B cell (primary cell): ENCODE data around the gene NR1D1. TPM values are rescaled to one million over a fixed set of nuclear protein-coding genes. Genes with fewer than 3 reads are reported as not detected.

ENCODE experiments used
- ATAC-seq: fragments of 200-7000 bp; cut with Tn5 transposase; one replicate; pipeline ENCODE4 v1.10.0; 2021; ENCODE audit warnings: low read depth, mild to moderate bottlenecking, moderate number of reproducible peaks, moderate library complexity
- CTCF ChIA-PET: fragments of 350-600 bp; sonication (Branson Sonifier 250); formaldehyde crosslinking; loops from one replicate; lab custom pipeline; 2021; ENCODE audit warnings: antibody characterized with exemption, inconsistent platforms; lab: Charles Lee
- POLR2A ChIA-PET: fragments of 350-600 bp; sonication (Branson Sonifier 250); formaldehyde crosslinking; loops from one replicate; lab custom pipeline; 2021; ENCODE audit warnings: antibody characterized with exemption; lab: Charles Lee
- DNase-seq: peaks from one replicate; pipeline ENCODE4 v3.0.0; 2013
- H2AFZ ChIP-seq: 2 replicates; pipeline ENCODE4 v1.6.1; 2012; ENCODE audit warnings: mild to moderate bottlenecking, low read depth, low read length; ENCODE audit not compliant: insufficient read depth, poor library complexity, severe bottlenecking
- H3K27ac ChIP-seq, 2 donors: 1 replicate in 1 of 2; 2 replicates in 1 of 2; pipeline ENCODE4 v1.5.1; 2012 to 2013; ENCODE audit warnings: low read length in 2 of 2, mild to moderate bottlenecking in 2 of 2, moderate library complexity in 1 of 2
- H3K27me3 ChIP-seq, 4 experiments: fragments of 200-600 bp in 1 of 4; sonication (generic) in 1 of 4; replicated peaks in 1 of 4; 1 replicate in 2 of 4; 2 replicates in 2 of 4; pipeline versions ENCODE4 v1.6.1 to v1.7.0; 2013 to 2016; ENCODE audit warnings: low read length in 3 of 4, mild to moderate bottlenecking in 2 of 4, mixed read lengths in 1 of 4, moderate library complexity in 1 of 4; ENCODE audit not compliant: insufficient read depth in 4 of 4, control insufficient read depth in 3 of 4; ENCODE audit errors: control extremely low read depth in 1 of 4
- H3K36me3 ChIP-seq, 2 experiments: replicated peaks in 1 of 2; 1 replicate in 1 of 2; 2 replicates in 1 of 2; pipeline versions ENCODE4 v1.6.1 to v1.7.1; 2013; ENCODE audit warnings: low read length in 1 of 2; ENCODE audit not compliant: insufficient read depth in 2 of 2, control insufficient read depth in 1 of 2; ENCODE audit errors: control extremely low read depth in 1 of 2, extremely low read depth in 1 of 2
- H3K4me1 ChIP-seq, 2 donors: fragments of 200-600 bp in 1 of 2; sonication (generic) in 1 of 2; 1 replicate in 1 of 2; 2 replicates in 1 of 2; pipeline versions ENCODE4 v1.5.1 to v1.6.1; 2013 to 2017; ENCODE audit warnings: low read length in 2 of 2; ENCODE audit not compliant: control insufficient read depth in 2 of 2, insufficient read depth in 2 of 2
- H3K4me2 ChIP-seq: replicated peaks from 2 replicates; pipeline ENCODE3; 2012; ENCODE audit warnings: mild to moderate bottlenecking, low read depth, low read length; ENCODE audit not compliant: poor library complexity, severe bottlenecking
- H3K4me3 ChIP-seq, 5 experiments: fragments of 200-600 bp in 1 of 5; sonication (generic) in 1 of 5; 1 replicate in 3 of 5; 2 replicates in 2 of 5; pipeline versions ENCODE4 v1.5.1 to v1.7.0; 2011 to 2016; ENCODE audit warnings: low read length in 4 of 5, mild to moderate bottlenecking in 4 of 5, low read depth in 2 of 5, control low read depth in 1 of 5, moderate library complexity in 1 of 5; ENCODE audit not compliant: insufficient read depth in 1 of 5; ENCODE audit errors: control extremely low read depth in 1 of 5, extremely low read depth in 1 of 5
- H3K79me2 ChIP-seq: fragments of 200-600 bp; sonication (generic); one replicate; pipeline ENCODE4 v1.6.0; 2016; ENCODE audit warnings: low read length; ENCODE audit not compliant: control insufficient read depth, insufficient read depth
- H3K9ac ChIP-seq: fragments of 200-600 bp; sonication (generic); 2 replicates; pipeline ENCODE4 v1.6.1; 2017; ENCODE audit warnings: mild to moderate bottlenecking, low read length, moderate library complexity
- H3K9me3 ChIP-seq, 3 donors: one replicate each; pipeline versions ENCODE4 v1.6.1 to v1.7.1; 2013; ENCODE audit warnings: low read length in 2 of 3; ENCODE audit not compliant: control insufficient read depth in 2 of 3, insufficient read depth in 1 of 3; ENCODE audit errors: control extremely low read depth in 1 of 3
- H4K20me1 ChIP-seq: 2 replicates; pipeline ENCODE4 v1.6.0; 2012; ENCODE audit warnings: mild to moderate bottlenecking, low read length; ENCODE audit not compliant: insufficient read depth, control insufficient read depth, poor library complexity, severe bottlenecking
- H3K27ac Mint-ChIP-seq: one replicate; pipeline ENCODE4 v1.8.0; 2021; ENCODE audit warnings: mixed read lengths
- H3K27me3 Mint-ChIP-seq: one replicate; pipeline ENCODE4 v1.8.0; 2021; ENCODE audit warnings: mixed read lengths
- H3K4me1 Mint-ChIP-seq: one replicate; pipeline ENCODE4 v1.8.0; 2021; ENCODE audit warnings: mixed read lengths
- H3K4me3 Mint-ChIP-seq: one replicate; pipeline ENCODE4 v1.8.0; 2021; ENCODE audit warnings: mixed read lengths
- H3K9me3 Mint-ChIP-seq: one replicate; pipeline ENCODE4 v1.8.0; 2022; ENCODE audit warnings: mixed read lengths; ENCODE audit not compliant: insufficient read depth
- EZH2 ChIP-seq: IDR thresholded peaks from 2 replicates; pipeline ENCODE4 v1.6.1; 2012; ENCODE audit warnings: borderline replicate concordance, low read depth, mild to moderate bottlenecking, moderate library complexity, low read length; ENCODE audit not compliant: insufficient read depth, poor library complexity, severe bottlenecking
- WGBS: methylation state at CpG from one replicate; pipeline ENCODE4 v1.1.5; 2013; ENCODE audit warnings: missing lambda C conversion rate; ENCODE audit not compliant: insufficient coverage; 5-methylcytosine and 5-hydroxymethylcytosine counted together
- intact Hi-C: fragments of 100-400 bp; cut with micrococcal nuclease; formaldehyde crosslinking; loops from one replicate; pipeline ENCODE4 v1.10.0; 2022
- polyA plus RNA-seq: library from polyadenylated mRNA; depleted of rRNA; stranded (reverse); fragments of >200 nt; gene quantifications from 2 replicates; pipeline ENCODE4 v1.2.3, GENCODE V29; 2012
- total RNA-seq, 2 donors: library from RNA; stranded (reverse); fragments of 120-200 nt in 1 of 2; gene quantifications; 1 replicate in 1 of 2; 2 replicates in 1 of 2; pipeline versions ENCODE4 v1.2.3 to v1.2.4, GENCODE V29; 2013 to 2022
- TF ChIP-seq, protein P1 (sequence below): fragments of 200-600 bp; IDR thresholded peaks from one replicate; pipeline ENCODE4 v1.8.0; 2022; ENCODE audit warnings: antibody characterized with exemption, mild to moderate bottlenecking

Gene NR1D1
- total and polyA plus RNA-seq, 2 donors (not counting 1 experiment from before 2014, with no cell fraction given), result 6.7 to 7.7 TPM

GRCh38 chr17:40069751-40070708, 30.4 kb downstream of the NR1D1 start:
- Histone ChIP-seq H3K4me3 (no peak overlapping the region), H3K27ac (peak overlapping the region; percentile 23 to 24), H3K36me3 (peaks cover 0 to 2% of the 10 kb centered on the region in 2 experiments), H3K4me2 (peak overlapping the region; percentile 86), H3K27me3 (no peaks in the 10 kb centered on the region), H4K20me1 (peaks cover 28% of the 10 kb centered on the region), H2AFZ (peak overlapping the region; percentile 78), H3K9ac (peak overlapping the region; percentile 64), H3K9me3 (no peaks in the 10 kb centered on the region), H3K4me1 (peaks cover 46 to 52% of the 10 kb centered on the region in 2 donors), H3K79me2 (peaks cover 41% of the 10 kb centered on the region)
- DNase-seq (peak; percentile 59), ATAC-seq (peak; percentile 59)
- TF ChIP-seq, protein P1, sequence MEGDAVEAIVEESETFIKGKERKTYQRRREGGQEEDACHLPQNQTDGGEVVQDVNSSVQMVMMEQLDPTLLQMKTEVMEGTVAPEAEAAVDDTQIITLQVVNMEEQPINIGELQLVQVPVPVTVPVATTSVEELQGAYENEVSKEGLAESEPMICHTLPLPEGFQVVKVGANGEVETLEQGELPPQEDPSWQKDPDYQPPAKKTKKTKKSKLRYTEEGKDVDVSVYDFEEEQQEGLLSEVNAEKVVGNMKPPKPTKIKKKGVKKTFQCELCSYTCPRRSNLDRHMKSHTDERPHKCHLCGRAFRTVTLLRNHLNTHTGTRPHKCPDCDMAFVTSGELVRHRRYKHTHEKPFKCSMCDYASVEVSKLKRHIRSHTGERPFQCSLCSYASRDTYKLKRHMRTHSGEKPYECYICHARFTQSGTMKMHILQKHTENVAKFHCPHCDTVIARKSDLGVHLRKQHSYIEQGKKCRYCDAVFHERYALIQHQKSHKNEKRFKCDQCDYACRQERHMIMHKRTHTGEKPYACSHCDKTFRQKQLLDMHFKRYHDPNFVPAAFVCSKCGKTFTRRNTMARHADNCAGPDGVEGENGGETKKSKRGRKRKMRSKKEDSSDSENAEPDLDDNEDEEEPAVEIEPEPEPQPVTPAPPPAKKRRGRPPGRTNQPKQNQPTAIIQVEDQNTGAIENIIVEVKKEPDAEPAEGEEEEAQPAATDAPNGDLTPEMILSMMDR, result peak; percentile 36
- TF ChIP-seq EZH2, result no peak
- ChIA-PET POLR2A (interaction anchor here (1.2 kb wide), 1 partner anchor 69 kb away, joined by 4 read pairs; no protein-coding TSS in a partner anchor), CTCF (interaction anchor here (1.2 to 11.1 kb wide), 7 partner anchors 13 to 98 kb away, joined by 3 to 119 read pairs (median 4); partner anchors contain the start of genes MED24 and NR1D1)
- Mint-ChIP-seq H3K27ac (peak overlapping the region; percentile 74), H3K27me3 (no peaks in the 10 kb centered on the region), H3K9me3 (no peaks in the 10 kb centered on the region), H3K4me1 (peaks cover 70% of the 10 kb centered on the region), H3K4me3 (peak overlapping the region; percentile 88)
- intact Hi-C loops, result no loop called here
- WGBS, result 6% methylated on average over 4 of the region's 14 CpGs
